ENCODE data around the gene ELK3. TPM values are rescaled to one million over a fixed set of nuclear protein-coding genes. Genes with fewer than 3 reads are reported as not detected.

Gene ELK3
- total and polyA plus RNA-seq, 10 donors = 14.5 to 92.7 (median 52.9) TPM

DNA sequence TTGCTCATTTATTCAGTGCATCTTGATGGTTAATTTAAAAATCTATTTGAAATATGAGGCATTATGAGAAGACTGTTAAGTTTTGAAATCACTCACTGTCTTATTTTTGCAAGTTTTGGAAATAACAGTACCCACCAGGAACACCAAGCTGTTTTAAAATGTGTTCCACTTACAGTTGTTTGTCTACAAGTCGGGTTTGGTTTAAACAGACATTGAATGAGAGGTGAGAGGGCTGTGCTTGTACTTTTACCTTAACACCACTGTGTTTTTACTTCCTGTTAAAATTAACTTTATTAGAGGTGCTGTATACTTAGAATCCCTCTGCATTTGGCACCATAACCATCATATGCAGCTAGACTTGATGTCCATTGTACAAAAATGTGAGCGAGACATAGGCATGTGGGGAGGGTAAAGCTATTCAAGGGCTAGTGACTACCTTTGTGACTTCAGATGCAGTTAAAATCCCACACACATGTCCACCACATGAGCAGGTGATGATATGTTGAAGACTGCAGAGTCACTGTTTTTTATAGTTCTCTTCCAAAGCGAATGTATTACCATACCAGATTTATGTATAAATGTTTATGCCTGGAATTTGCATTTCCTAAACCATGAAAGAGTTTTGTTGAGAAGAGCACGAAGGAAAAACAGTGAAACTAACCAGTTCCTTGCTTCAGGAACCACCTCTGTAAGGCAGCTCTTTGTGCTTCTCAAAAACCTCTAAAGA is 12.9 kb downstream of the ELK3 start:
- H3K4me1 ChIP-seq = peaks cover 44 to 97% (median 79%) of the 10 kb centered on the region in 6 donors
- WGBS, 5 donors = 62 to 74% (median 66%) methylated on average over 4 of the region's 4 CpGs
- H3K36me3 ChIP-seq = peaks cover 0 to 14% (median 0%) of the 10 kb centered on the region in 6 donors
- intact Hi-C loops (cut with DNase I; ENCODE audit: low total_unique reads) = no loop called here
- no peak for DNase-seq
- TF ChIP-seq, protein P1, sequence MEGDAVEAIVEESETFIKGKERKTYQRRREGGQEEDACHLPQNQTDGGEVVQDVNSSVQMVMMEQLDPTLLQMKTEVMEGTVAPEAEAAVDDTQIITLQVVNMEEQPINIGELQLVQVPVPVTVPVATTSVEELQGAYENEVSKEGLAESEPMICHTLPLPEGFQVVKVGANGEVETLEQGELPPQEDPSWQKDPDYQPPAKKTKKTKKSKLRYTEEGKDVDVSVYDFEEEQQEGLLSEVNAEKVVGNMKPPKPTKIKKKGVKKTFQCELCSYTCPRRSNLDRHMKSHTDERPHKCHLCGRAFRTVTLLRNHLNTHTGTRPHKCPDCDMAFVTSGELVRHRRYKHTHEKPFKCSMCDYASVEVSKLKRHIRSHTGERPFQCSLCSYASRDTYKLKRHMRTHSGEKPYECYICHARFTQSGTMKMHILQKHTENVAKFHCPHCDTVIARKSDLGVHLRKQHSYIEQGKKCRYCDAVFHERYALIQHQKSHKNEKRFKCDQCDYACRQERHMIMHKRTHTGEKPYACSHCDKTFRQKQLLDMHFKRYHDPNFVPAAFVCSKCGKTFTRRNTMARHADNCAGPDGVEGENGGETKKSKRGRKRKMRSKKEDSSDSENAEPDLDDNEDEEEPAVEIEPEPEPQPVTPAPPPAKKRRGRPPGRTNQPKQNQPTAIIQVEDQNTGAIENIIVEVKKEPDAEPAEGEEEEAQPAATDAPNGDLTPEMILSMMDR (IDR thresholded peaks at IDR 0.05 in 8 of 11, conservative IDR thresholded peaks at IDR 0.05 in 3 of 11) = no peak
- no peak for TF ChIP-seq POLR2AphosphoS5 (IDR thresholded peaks at IDR 0.05)
- TF ChIP-seq POLR2A (IDR thresholded peaks at IDR 0.05) = no peak
- H3K9me3 ChIP-seq = no peaks in the 10 kb centered on the region
- no peaks in the 10 kb centered on the region for H3K27me3 ChIP-seq (replicated peaks in 1 of 7)
- H3K4me3 ChIP-seq = peak overlapping the region in 1 of 8 donors; percentile 0
- H3K27ac ChIP-seq = peak overlapping the region in 6 of 8 donors; percentile 22 to 79 (median 76)

DNA sequence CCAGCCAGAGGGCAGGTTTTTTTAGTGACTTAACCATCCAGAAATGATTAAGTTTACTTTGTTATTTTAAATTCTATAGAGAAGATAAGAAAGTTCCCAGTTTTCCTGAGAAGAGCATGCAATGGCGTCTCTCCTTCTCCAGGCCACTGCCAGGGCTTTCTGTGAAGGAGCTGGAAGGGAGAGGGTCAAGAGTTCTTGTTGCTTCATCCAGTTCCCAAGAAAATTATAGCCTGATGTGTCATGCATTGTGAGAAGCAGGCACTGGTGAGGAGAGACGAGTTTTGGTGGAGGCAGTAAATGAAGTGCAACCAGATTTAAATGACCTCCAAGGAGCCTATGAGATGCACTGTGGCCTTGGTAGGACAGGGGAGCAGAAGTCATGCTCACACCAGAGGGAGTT is 14.2 kb downstream of the ELK3 start:
- intact Hi-C loops (cut with DNase I; ENCODE audit: low total_unique reads) = no loop called here
- peak overlapping the region in 7 of 8 donors; percentile 60 to 79 (median 74) for H3K27ac ChIP-seq

DNA sequence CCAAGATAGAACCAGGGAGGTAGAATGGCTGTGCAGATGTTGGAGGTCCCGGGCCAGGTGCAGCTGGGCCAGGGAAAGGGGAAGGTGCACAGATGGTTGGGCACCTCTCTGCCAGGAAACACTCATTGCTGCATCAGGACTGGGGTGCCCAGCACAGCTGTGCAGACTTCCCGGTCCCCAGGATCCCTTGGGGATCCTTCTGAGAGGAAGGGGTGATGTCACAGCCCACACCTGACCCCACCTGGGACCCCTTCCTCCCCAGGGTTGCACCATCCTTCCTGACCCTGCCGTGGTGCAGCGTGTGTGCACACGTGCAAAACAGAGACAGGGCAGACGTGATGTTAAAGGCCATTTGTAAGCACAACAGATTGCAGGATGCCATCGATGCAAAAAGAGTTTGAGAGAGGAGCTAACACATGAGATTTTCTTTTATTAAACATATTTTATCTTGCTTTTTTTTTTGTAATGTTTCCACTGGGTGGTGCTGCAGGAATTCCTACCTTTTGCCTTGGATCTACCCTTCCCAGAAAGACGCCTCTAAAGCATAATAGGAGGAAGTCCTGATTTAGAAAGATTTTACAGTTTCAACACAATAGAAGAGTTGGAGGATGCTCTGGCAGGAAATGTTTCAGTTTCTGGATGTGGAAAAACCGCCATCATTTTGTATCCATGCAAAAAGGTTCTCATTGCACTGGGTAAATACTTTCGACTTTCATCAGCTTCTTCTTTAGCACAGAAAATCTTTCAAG is 14.8 kb downstream of the ELK3 start:
- 13 to 26% (median 18%) methylated on average over 9 to 10 of the region's 10 CpGs for WGBS, 5 donors
- peak overlapping the region; percentile 47 to 79 (median 69) for H3K27ac ChIP-seq
- intact Hi-C loops (cut with DNase I; ENCODE audit: low total_unique reads) = no loop called here
- H3K9me3 ChIP-seq = no peaks in the 10 kb centered on the region
- peaks cover 0 to 7% (median 0%) of the 10 kb centered on the region in 6 donors for H3K36me3 ChIP-seq
- no peaks in the 10 kb centered on the region for H3K27me3 ChIP-seq (replicated peaks in 1 of 7)
- no peak for TF ChIP-seq POLR2A (IDR thresholded peaks at IDR 0.05)
- peak; percentile 74 to 90 (median 83) for TF ChIP-seq POLR2AphosphoS5 (IDR thresholded peaks at IDR 0.05)
- TF ChIP-seq, protein P1 (IDR thresholded peaks at IDR 0.05 in 8 of 11, conservative IDR thresholded peaks at IDR 0.05 in 3 of 11) = peak in 3 of 11 experiments; percentile 16 to 22 (median 19)
- peaks cover 58 to 100% (median 94%) of the 10 kb centered on the region in 6 donors for H3K4me1 ChIP-seq
- peak overlapping the region in 1 of 8 donors; percentile 24 for H3K4me3 ChIP-seq
- DNase-seq = peak; percentile 85

More for the DNA sequence above, 14.2 kb downstream of the ELK3 start:
- Histone ChIP-seq H3K4me1 (peaks cover 56 to 98% (median 89%) of the 10 kb centered on the region in 6 donors), H3K9me3 (no peaks in the 10 kb centered on the region), H3K4me3 (peak overlapping the region in 1 of 8 donors; percentile 24), H3K27me3 (replicated peaks in 1 of 7) (no peaks in the 10 kb centered on the region), H3K36me3 (peaks cover 0 to 4% (median 0%) of the 10 kb centered on the region in 6 donors)
- DNase-seq = no peak
- TF ChIP-seq POLR2A (IDR thresholded peaks at IDR 0.05) (no peak), POLR2AphosphoS5 (IDR thresholded peaks at IDR 0.05) (no peak)
- TF ChIP-seq, protein P1 (IDR thresholded peaks at IDR 0.05 in 8 of 11, conservative IDR thresholded peaks at IDR 0.05 in 3 of 11) = no peak
- 47 to 55% (median 52%) methylated on average over 2 of the region's 2 CpGs for WGBS, 5 donors

Measured in spleen (tissue), 11 donors.